Measurements from ENCODE around the gene UNC5C. TPM values are rescaled to one million over a fixed set of nuclear protein-coding genes. Genes with fewer than 3 reads are reported as not detected.
"Not testable (repeated sequence)": the region's sequence is repeated elsewhere in the genome, so short reads cannot be mapped to it uniquely, and the experiment has no call there.

The UNC5C gene
- total RNA-seq, 3 donors from 2014 or later, result 6.2 to 20.9 (median 6.2) TPM

DNA sequence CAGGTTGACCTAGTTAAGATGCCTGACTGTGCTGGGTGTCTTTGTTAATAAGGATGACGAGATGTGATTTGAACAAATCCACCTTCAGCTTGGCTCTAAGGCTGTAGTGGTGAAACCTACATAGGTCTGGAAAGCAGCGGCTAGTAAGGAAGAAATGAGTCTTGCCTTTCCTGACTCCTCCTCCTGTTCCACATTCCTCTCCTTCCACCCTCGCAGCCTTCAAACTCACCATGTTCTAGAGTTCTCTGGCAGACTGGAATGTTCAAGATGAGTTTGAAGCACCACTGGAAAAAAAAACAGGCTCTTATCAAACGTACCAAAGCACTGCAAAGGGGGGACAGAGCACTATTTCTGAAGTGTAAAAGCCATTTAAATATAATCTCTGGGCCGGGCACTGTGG is 395.6 kb downstream of the UNC5C start:
- Histone ChIP-seq H3K36me3 (no peaks in the 10 kb centered on the region), H3K4me3 (no peak overlapping the region), H3K27me3 (no peaks in the 10 kb centered on the region), H3K27ac (no peak overlapping the region), H3K4me1 (no peaks in the 10 kb centered on the region), H3K9me3 (no peaks in the 10 kb centered on the region)
- DNase-seq (ENCODE audit: low spot score in 2 of 2), result no peak
- intact Hi-C loops (cut with DNase I; ENCODE audit: low total_unique reads), result no loop called here
- TF ChIP-seq, protein P1, sequence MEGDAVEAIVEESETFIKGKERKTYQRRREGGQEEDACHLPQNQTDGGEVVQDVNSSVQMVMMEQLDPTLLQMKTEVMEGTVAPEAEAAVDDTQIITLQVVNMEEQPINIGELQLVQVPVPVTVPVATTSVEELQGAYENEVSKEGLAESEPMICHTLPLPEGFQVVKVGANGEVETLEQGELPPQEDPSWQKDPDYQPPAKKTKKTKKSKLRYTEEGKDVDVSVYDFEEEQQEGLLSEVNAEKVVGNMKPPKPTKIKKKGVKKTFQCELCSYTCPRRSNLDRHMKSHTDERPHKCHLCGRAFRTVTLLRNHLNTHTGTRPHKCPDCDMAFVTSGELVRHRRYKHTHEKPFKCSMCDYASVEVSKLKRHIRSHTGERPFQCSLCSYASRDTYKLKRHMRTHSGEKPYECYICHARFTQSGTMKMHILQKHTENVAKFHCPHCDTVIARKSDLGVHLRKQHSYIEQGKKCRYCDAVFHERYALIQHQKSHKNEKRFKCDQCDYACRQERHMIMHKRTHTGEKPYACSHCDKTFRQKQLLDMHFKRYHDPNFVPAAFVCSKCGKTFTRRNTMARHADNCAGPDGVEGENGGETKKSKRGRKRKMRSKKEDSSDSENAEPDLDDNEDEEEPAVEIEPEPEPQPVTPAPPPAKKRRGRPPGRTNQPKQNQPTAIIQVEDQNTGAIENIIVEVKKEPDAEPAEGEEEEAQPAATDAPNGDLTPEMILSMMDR (IDR thresholded peaks at IDR 0.05), result no peak
- no peak for TF ChIP-seq POLR2A (IDR thresholded peaks at IDR 0.05)
- no peak for TF ChIP-seq POLR2AphosphoS5 (IDR thresholded peaks at IDR 0.05)

DNA sequence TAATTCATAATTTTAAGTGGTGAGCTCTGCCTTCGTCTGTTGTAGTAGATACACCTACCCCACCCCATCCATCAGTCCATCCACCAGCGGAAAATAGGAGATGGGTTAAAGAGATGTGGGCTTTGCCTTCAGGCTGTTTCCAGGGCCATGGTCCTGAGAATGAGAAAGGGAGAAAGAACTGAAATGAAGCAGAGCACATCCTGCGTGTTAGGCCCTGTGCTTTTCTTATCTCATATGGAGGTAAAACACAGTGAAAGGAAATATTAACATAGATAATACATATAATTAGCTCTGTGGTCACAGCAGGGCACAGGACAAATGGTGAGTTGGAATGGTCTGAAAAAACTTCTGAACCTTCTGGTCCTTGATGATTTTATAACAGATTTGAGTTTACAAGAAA is 397.5 kb downstream of the UNC5C start:
- H3K36me3 ChIP-seq, result no peaks in the 10 kb centered on the region
- H3K27ac ChIP-seq, result no peak overlapping the region
- H3K27me3 ChIP-seq, result no peaks in the 10 kb centered on the region
- H3K9me3 ChIP-seq, result no peaks in the 10 kb centered on the region
- no peak for DNase-seq (ENCODE audit: low spot score in 2 of 2)
- TF ChIP-seq POLR2A (IDR thresholded peaks at IDR 0.05) (no peak), POLR2AphosphoS5 (IDR thresholded peaks at IDR 0.05) (no peak)
- TF ChIP-seq, protein P1 (IDR thresholded peaks at IDR 0.05), result no peak
- no peak overlapping the region for H3K4me3 ChIP-seq
- H3K4me1 ChIP-seq, result no peaks in the 10 kb centered on the region
- intact Hi-C loops (cut with DNase I; ENCODE audit: low total_unique reads), result no loop called here

- DNase-seq (ENCODE audit: low spot score in 2 of 2), result no peak
- H3K9me3 ChIP-seq, result peaks cover 0 to 5% of the 10 kb centered on the region in 2 donors
- no peak overlapping the region for H3K27ac ChIP-seq
- intact Hi-C loops (cut with DNase I; ENCODE audit: low total_unique reads), result no loop called here
- no peaks in the 10 kb centered on the region for H3K36me3 ChIP-seq
- no peak for TF ChIP-seq POLR2A (IDR thresholded peaks at IDR 0.05)
- no peak for TF ChIP-seq POLR2AphosphoS5 (IDR thresholded peaks at IDR 0.05)
- TF ChIP-seq, protein P1 (IDR thresholded peaks at IDR 0.05), result no peak
- H3K27me3 ChIP-seq, result no peaks in the 10 kb centered on the region
- no peaks in the 10 kb centered on the region for H3K4me1 ChIP-seq
- H3K4me3 ChIP-seq, result no peak overlapping the region
Observed at GRCh38 chr4:95142932-95143331, 405.8 kb downstream of the UNC5C start.

- TF ChIP-seq, protein P1 (IDR thresholded peaks at IDR 0.05), result no peak
- TF ChIP-seq POLR2A (IDR thresholded peaks at IDR 0.05) (no peak), POLR2AphosphoS5 (IDR thresholded peaks at IDR 0.05) (no peak)
- Histone ChIP-seq H3K27me3 (no peaks in the 10 kb centered on the region), H3K27ac (no peak overlapping the region), H3K9me3 (peaks cover 0 to 5% of the 10 kb centered on the region in 2 donors), H3K4me1 (no peaks in the 10 kb centered on the region), H3K36me3 (no peaks in the 10 kb centered on the region), H3K4me3 (no peak overlapping the region)
- no peak for DNase-seq (ENCODE audit: low spot score in 2 of 2)
- intact Hi-C loops (cut with DNase I; ENCODE audit: low total_unique reads), result no loop called here
Observed at GRCh38 chr4:95141361-95141760, 407.4 kb downstream of the UNC5C start.

- H3K36me3 ChIP-seq; intact Hi-C loops (cut with DNase I; ENCODE audit: low total_unique reads); DNase-seq (ENCODE audit: low spot score in 2 of 2): not testable (repeated sequence)
Observed at GRCh38 chr4:95139424-95139823, 409.3 kb downstream of the UNC5C start.

GRCh38 chr4:95134016-95134415 is 414.8 kb downstream of the UNC5C start:
- DNase-seq (ENCODE audit: low spot score in 2 of 2); H3K9me3 ChIP-seq; H3K27me3 ChIP-seq; intact Hi-C loops (cut with DNase I; ENCODE audit: low total_unique reads); H3K4me1 ChIP-seq; H3K27ac ChIP-seq; H3K36me3 ChIP-seq; H3K4me3 ChIP-seq: not testable (repeated sequence)

More at GRCh38 chr4:95139424-95139823, 409.3 kb downstream of the UNC5C start:
- not testable (repeated sequence) for H3K4me1 ChIP-seq, H3K4me3 ChIP-seq, H3K27me3 ChIP-seq, H3K27ac ChIP-seq, H3K9me3 ChIP-seq

Measured in breast epithelium (tissue), 4 donors.